Measurements from ENCODE around the gene KIAA1191. TPM values are rescaled to one million over a fixed set of nuclear protein-coding genes. Genes with fewer than 3 reads are reported as not detected.

KIAA1191 gene
- total RNA-seq, 2 donors from 2014 or later: 135 to 172 TPM

DNA sequence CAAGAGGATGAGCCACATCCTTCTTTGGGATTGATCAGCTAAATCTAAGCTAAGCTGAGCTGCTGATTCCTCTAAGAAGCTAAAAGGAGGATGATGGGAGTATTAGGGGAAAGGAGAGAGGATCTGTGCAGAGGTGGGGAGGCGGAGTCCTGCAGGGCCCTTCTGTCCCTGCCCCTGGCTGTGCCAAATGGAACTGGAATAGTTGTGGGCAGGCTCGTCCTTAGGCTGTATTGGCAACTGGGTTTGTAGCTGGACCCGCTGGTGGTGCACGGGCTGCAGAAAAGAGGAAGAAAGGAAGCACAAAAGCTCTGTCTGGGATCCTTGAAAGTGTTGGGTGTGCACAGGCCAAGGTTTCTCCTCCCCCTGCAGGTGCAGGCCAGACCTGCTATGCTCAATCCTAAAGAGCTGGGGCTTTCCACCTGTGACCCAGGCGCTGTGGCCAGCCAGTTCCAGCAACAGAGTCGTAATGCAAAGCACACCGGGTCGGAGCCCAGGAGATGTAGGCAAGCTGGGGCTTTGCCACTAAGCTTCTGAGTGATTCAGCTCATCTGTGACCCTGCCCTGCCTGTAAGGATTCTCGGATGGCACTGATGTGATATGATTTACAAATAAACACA, 45.0 kb upstream of the KIAA1191 start:
- H3K9me3 ChIP-seq (ENCODE audit: control insufficient read depth, low read length): no peaks in the 10 kb centered on the region
- Mint-ChIP-seq H3K27ac (no peak overlapping the region), H3K4me3 (no peak overlapping the region), H3K9me3 (no peaks in the 10 kb centered on the region), H3K4me1 (peaks cover 2% of the 10 kb centered on the region), H3K27me3 (ENCODE audit: insufficient read depth) (no peaks in the 10 kb centered on the region), H3K36me3 (ENCODE audit: low read depth) (peaks cover 12% of the 10 kb centered on the region)
- no peak overlapping the region for H3K9ac ChIP-seq (ENCODE audit: extremely low read depth, low read length, poor library complexity, severe bottlenecking)
- DNase-seq: no peak
- H3K4me1 ChIP-seq (ENCODE audit: control insufficient read depth, insufficient read depth, low read length): no peaks in the 10 kb centered on the region
- WGBS, 2 experiments (ENCODE audit: insufficient coverage in 1 of 2, insufficient read length in 1 of 2): 92 to 96% methylated on average over 6 to 9 of the region's 9 CpGs
- no peak overlapping the region for H3K27ac ChIP-seq (ENCODE audit: low read depth, low read length)
- TF ChIP-seq, protein P1, sequence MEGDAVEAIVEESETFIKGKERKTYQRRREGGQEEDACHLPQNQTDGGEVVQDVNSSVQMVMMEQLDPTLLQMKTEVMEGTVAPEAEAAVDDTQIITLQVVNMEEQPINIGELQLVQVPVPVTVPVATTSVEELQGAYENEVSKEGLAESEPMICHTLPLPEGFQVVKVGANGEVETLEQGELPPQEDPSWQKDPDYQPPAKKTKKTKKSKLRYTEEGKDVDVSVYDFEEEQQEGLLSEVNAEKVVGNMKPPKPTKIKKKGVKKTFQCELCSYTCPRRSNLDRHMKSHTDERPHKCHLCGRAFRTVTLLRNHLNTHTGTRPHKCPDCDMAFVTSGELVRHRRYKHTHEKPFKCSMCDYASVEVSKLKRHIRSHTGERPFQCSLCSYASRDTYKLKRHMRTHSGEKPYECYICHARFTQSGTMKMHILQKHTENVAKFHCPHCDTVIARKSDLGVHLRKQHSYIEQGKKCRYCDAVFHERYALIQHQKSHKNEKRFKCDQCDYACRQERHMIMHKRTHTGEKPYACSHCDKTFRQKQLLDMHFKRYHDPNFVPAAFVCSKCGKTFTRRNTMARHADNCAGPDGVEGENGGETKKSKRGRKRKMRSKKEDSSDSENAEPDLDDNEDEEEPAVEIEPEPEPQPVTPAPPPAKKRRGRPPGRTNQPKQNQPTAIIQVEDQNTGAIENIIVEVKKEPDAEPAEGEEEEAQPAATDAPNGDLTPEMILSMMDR (conservative IDR thresholded peaks at IDR 0.05): no peak
- no peak overlapping the region for H3K4me3 ChIP-seq (ENCODE audit: low read length)
- H3K36me3 ChIP-seq (ENCODE audit: control insufficient read depth, insufficient read depth, low read length): peaks cover 71% of the 10 kb centered on the region
- H3K27me3 ChIP-seq (ENCODE audit: control insufficient read depth, insufficient read depth, low read length, poor library complexity, severe bottlenecking): no peaks in the 10 kb centered on the region

DNA sequence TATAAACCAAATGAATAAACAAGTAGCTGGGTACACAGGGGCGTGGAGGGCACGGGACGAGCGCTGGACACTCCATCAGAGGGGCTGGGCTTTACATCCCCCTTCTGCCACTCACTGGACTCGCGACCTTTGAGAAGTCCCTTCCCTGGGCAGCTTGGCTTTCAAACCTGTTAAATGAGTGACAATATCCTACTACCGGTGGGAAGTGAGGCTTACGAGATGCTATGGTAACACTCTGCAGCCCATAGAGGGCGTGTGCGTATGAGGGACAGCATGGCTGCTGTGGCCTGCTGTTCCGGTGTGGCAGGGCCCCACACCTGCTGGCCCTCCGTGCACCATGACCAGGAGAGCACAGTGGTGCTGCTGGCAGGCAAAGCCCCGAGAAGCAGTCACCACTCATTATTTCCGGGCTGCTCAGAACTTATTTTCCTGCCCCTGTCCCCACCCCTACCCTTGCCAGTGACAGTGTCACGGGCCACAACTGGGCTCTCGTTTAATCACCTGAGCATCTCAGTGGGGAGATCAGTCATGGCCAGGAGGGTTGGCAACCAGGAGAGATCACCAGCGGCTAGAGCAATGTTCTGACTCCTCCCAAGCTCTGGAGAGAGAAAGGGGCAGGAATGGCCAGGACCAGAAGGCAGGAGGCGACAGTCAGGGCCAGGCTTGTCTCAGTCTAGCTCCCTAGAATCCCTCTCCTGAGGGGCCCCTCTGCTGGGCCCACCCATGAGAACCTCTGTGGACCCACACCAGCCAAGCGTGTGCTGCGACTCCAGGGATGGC, 44.3 kb upstream of the KIAA1191 start:
- Histone ChIP-seq H3K27ac (ENCODE audit: low read depth, low read length) (no peak overlapping the region), H3K9me3 (ENCODE audit: control insufficient read depth, low read length) (no peaks in the 10 kb centered on the region), H3K9ac (ENCODE audit: extremely low read depth, low read length, poor library complexity, severe bottlenecking) (no peak overlapping the region), H3K27me3 (ENCODE audit: control insufficient read depth, insufficient read depth, low read length, poor library complexity, severe bottlenecking) (no peaks in the 10 kb centered on the region), H3K36me3 (ENCODE audit: control insufficient read depth, insufficient read depth, low read length) (peaks cover 64% of the 10 kb centered on the region), H3K4me1 (ENCODE audit: control insufficient read depth, insufficient read depth, low read length) (no peaks in the 10 kb centered on the region), H3K4me3 (ENCODE audit: low read length) (no peak overlapping the region)
- Mint-ChIP-seq H3K4me1 (peaks cover 2% of the 10 kb centered on the region), H3K27ac (peak overlapping the region; percentile 61), H3K4me3 (no peak overlapping the region), H3K27me3 (ENCODE audit: insufficient read depth) (no peaks in the 10 kb centered on the region), H3K9me3 (no peaks in the 10 kb centered on the region), H3K36me3 (ENCODE audit: low read depth) (peaks cover 12% of the 10 kb centered on the region)
- DNase-seq: peak; percentile 80
- TF ChIP-seq, protein P1 (conservative IDR thresholded peaks at IDR 0.05): peak; percentile 80
- 81 to 85% methylated on average over 13 to 20 of the region's 20 CpGs for WGBS, 2 experiments (ENCODE audit: insufficient coverage in 1 of 2, insufficient read length in 1 of 2)

DNA sequence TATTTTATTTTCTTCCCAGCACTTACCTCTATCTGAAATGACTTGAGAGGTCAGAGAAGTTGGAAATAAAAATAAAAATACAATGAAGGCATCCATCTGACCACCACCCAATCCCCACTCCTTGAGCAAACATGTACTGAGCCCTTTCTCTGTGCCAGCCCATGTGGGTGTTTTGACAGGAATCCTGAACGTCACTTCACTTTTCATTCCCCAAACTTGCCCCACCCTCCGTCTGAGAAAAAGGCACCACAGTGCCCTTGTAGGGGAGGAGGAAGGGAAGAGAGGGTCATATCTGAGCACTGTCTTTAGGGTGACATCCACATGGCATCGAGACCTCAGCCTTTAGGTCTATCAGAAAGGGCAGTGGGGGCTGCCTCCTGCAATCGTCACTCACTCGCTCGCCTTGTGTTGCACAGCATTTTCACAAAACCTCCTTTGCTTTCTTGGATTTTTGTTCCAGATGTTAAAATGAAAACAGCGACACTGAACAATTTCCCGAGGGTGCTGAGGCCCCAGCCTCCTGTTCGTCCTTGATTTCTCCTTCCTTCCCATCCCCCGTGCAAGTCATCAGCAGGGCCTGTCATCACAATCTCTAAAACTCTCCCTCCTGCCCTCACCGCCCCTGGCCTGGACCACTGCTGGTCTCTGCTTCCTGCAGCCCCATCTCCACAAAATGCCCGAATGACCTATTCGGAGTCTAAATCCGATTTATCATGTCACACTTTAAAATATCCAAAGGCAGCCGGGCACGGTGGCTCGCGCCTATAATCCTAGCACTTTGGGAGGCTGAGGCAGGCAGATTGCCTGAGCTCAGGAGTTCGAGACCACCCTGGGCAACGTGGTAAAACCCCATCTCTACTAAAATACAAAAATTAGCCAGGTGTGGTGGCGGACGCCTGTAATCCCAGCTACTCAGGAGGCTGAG, 40.0 kb upstream of the KIAA1191 start:
- Histone ChIP-seq H3K9me3 (ENCODE audit: control insufficient read depth, low read length) (no peaks in the 10 kb centered on the region), H3K9ac (ENCODE audit: extremely low read depth, low read length, poor library complexity, severe bottlenecking) (no peak overlapping the region), H3K4me1 (ENCODE audit: control insufficient read depth, insufficient read depth, low read length) (no peaks in the 10 kb centered on the region), H3K36me3 (ENCODE audit: control insufficient read depth, insufficient read depth, low read length) (peaks cover 37% of the 10 kb centered on the region), H3K4me3 (ENCODE audit: low read length) (no peak overlapping the region), H3K27me3 (ENCODE audit: control insufficient read depth, insufficient read depth, low read length, poor library complexity, severe bottlenecking) (no peaks in the 10 kb centered on the region), H3K27ac (ENCODE audit: low read depth, low read length) (no peak overlapping the region)
- WGBS, 2 experiments (ENCODE audit: insufficient coverage in 1 of 2, insufficient read length in 1 of 2): 87 to 93% methylated on average over 16 to 22 of the region's 22 CpGs
- DNase-seq: no peak
- H3K9me3 Mint-ChIP-seq: no peaks in the 10 kb centered on the region
- H3K27me3 Mint-ChIP-seq (ENCODE audit: insufficient read depth): no peaks in the 10 kb centered on the region
- H3K36me3 Mint-ChIP-seq (ENCODE audit: low read depth): peaks cover 8% of the 10 kb centered on the region
- H3K4me3 Mint-ChIP-seq: no peak overlapping the region
- no peak overlapping the region for H3K27ac Mint-ChIP-seq
- TF ChIP-seq, protein P1 (conservative IDR thresholded peaks at IDR 0.05): no peak
- H3K4me1 Mint-ChIP-seq: peaks cover 2% of the 10 kb centered on the region

All from endodermal cell (in vitro differentiated cells).